ENCODE data around the gene FBXL16.

GRCh38 chr16:674968-675883 is 30.4 kb downstream of the FBXL16 start, which contains the start of gene RHBDL1:
- TF ChIP-seq POLR2A (IDR thresholded peaks at IDR 0.05; ENCODE audit: low read depth, low read length), result peak; percentile 57; the same call in 1 of the 2 replicates
- TF ChIP-seq POLR2AphosphoS5 (IDR thresholded peaks at IDR 0.05; ENCODE audit: low read depth, low read length), result no peak
